Loucy (cell line): ENCODE results near the gene FBXW12.
"Not testable (repeated sequence)": the region's sequence is repeated elsewhere in the genome, so short reads cannot be mapped to it uniquely, and the experiment has no call there.

Experiments
- H2AFZ ChIP-seq: fragments of 200-600 bp; sonication (generic); 2 replicates; pipeline ENCODE4 v1.6.0; 2016; ENCODE audit warnings: antibody characterized with exemption, mild to moderate bottlenecking, low read length, moderate library complexity
- H3F3A ChIP-seq: fragments of 200-600 bp; 2 replicates; pipeline ENCODE4 v1.6.0; 2016; ENCODE audit warnings: antibody characterized with exemption, low read depth, mild to moderate bottlenecking
- H3K27me3 ChIP-seq: fragments of 200-600 bp; sonication (generic); 2 replicates; pipeline ENCODE4 v1.6.1; 2014; ENCODE audit warnings: low read length, mild to moderate bottlenecking; ENCODE audit not compliant: insufficient read depth, poor library complexity, severe bottlenecking
- H3K36me3 ChIP-seq: fragments of 200-600 bp; sonication (generic); 2 replicates; pipeline ENCODE4 v1.6.1; 2016; ENCODE audit warnings: low read length; ENCODE audit not compliant: insufficient read depth
- H3K4me1 ChIP-seq: fragments of 200-600 bp; sonication (generic); 2 replicates; pipeline ENCODE4 v1.5.1; 2014; ENCODE audit warnings: low read length, mild to moderate bottlenecking; ENCODE audit not compliant: insufficient read depth, poor library complexity, severe bottlenecking
- H3K4me2 ChIP-seq: fragments of 200-600 bp; sonication (generic); 2 replicates; pipeline ENCODE4 v1.6.0; 2014; ENCODE audit warnings: antibody characterized with exemption, low read length, low read depth, mild to moderate bottlenecking; ENCODE audit not compliant: poor library complexity, severe bottlenecking
- H3K4me3 ChIP-seq: fragments of 200-600 bp; sonication (generic); 2 replicates; pipeline ENCODE4 v1.5.1; 2014; ENCODE audit warnings: low read length, mild to moderate bottlenecking, mixed read lengths; ENCODE audit not compliant: poor library complexity, severe bottlenecking
- H3K79me2 ChIP-seq: fragments of 200-600 bp; sonication (generic); 2 replicates; pipeline ENCODE4 v1.6.1; 2014; ENCODE audit warnings: low read length; ENCODE audit not compliant: insufficient read depth
- H3K9ac ChIP-seq: fragments of 200-600 bp; sonication (generic); 2 replicates; pipeline ENCODE4 v1.6.0; 2014; ENCODE audit warnings: mild to moderate bottlenecking, low read depth, low read length, moderate library complexity; ENCODE audit not compliant: poor library complexity, severe bottlenecking
- H3K9me2 ChIP-seq: fragments of 200-600 bp; sonication (generic); replicated peaks from 2 replicates; pipeline ENCODE4 v1.6.1; 2016; ENCODE audit warnings: low read depth, low read length, mixed read lengths
- H3K9me3 ChIP-seq: fragments of 200-600 bp; sonication (generic); 2 replicates; pipeline ENCODE4 v1.6.1; 2014; ENCODE audit warnings: mild to moderate bottlenecking, antibody characterized with exemption, low read length, low read depth; ENCODE audit not compliant: insufficient read depth
- H4K20me1 ChIP-seq: fragments of 200-600 bp; sonication (generic); 2 replicates; pipeline ENCODE4 v1.6.0; 2014; ENCODE audit warnings: antibody characterized with exemption, low read length, mild to moderate bottlenecking; ENCODE audit not compliant: insufficient read depth, poor library complexity, severe bottlenecking
- CTCF ChIP-seq: fragments of 200-600 bp; sonication (generic); conservative IDR thresholded peaks from 2 replicates; pipeline ENCODE4 v1.5.1; 2014; ENCODE audit warnings: mild to moderate bottlenecking, antibody characterized with exemption, low read length
- EZH2phosphoT487 ChIP-seq: fragments of 200-600 bp; IDR thresholded peaks from 2 replicates; pipeline ENCODE4 v1.6.1; 2018; ENCODE audit warnings: antibody characterized with exemption, mild to moderate bottlenecking, moderate library complexity, borderline replicate concordance

Gene FBXW12

GRCh38 chr3:48371651-48372376 lies at the start of gene FBXW12:
Gene FBXW12, plus strand, starts transcription at chr3:48372219. Its CDS starts 549 bp downstream, at chr3:48372768.
- Histone ChIP-seq H4K20me1 (no peaks in the 10 kb centered on the region), H3K9ac (no peak within 1 kb of the TSS), H3K27me3 (no peaks in the 10 kb centered on the region), H3K4me1 (no peaks in the 10 kb centered on the region), H3K9me3 (no peaks in the 10 kb centered on the region), H2AFZ (no peak within 1 kb of the TSS), H3K4me3 (no peak within 1 kb of the TSS), H3K36me3 (no peaks in the 10 kb centered on the region), H3F3A (no peaks in the 10 kb centered on the region), H3K4me2 (no peak within 1 kb of the TSS), H3K79me2 (no peaks in the 10 kb centered on the region), H3K9me2 (no peaks in the 10 kb centered on the region)
- TF ChIP-seq CTCF (no peak), EZH2phosphoT487 (no peak)

- H3K36me3 ChIP-seq, H4K20me1 ChIP-seq, H3K9ac ChIP-seq, H3K27me3 ChIP-seq, H3K9me2 ChIP-seq, H3K79me2 ChIP-seq, H3K4me2 ChIP-seq, H3K9me3 ChIP-seq, H3K4me1 ChIP-seq, H3F3A ChIP-seq, H3K4me3 ChIP-seq, H2AFZ ChIP-seq: not testable (repeated sequence)
These were observed 40.1 kb upstream of the FBXW12 start for GRCh38 chr3:48331706-48332435.

DNA sequence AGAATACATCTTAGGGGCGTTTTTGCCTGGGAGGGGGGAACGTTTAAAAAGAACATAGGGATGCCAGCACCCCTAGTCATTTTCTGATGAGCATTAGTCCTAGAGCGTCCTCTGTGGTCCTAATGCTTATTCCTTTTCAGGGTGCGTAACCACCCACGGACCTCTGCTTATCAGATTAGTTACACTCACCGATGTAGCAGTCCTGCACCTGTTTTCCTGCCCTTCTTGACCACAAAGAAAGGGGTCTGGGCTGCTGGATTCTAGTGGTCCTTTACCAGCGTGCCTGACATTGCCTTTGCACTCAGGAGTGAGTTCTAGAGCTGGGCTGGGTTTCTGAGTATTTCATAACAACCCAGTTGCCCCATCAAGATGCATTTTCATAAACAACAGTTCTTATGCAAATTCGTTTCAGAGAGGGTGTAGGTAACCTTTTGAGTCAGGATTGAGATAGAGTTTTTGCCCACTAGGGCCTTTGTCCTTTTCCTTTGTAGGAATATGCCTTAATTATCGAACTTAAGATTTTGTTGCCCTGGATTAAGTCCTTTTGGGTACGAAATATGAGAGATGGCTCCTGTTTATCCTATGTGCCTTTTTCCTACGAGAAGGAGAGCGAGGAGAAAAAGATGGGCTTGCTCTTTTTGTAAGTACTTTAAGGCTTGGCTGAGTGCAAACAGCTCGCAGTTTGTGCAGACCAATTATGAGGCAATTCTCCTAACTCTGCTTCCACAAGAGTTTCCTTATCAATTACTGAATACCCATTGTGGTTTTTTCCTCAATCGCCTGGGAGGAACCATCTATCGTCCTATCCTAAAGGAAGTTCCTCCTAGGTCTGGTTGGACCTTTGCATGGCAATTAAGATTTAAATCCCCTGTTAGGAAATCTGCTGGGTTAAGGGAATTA lies 38.4 kb upstream of the FBXW12 start, which contains the start of gene SPINK8:
TSS of gene SPINK8 (minus strand) at position 316 of the 900 bp plus-strand sequence. CDS start 5,320 bp downstream, outside the sequence.
- H3K4me1 ChIP-seq, H3K79me2 ChIP-seq, H3K4me2 ChIP-seq, H3K9me3 ChIP-seq, H3K36me3 ChIP-seq, H3K9me2 ChIP-seq, H3K27me3 ChIP-seq, H3F3A ChIP-seq, H4K20me1 ChIP-seq, H3K9ac ChIP-seq, H2AFZ ChIP-seq, H3K4me3 ChIP-seq: not testable (repeated sequence)

- Histone ChIP-seq H2AFZ (no peak overlapping the region), H3K79me2 (no peaks in the 10 kb centered on the region), H3K9ac (no peak overlapping the region), H3K4me3 (no peak overlapping the region), H3K4me1 (no peaks in the 10 kb centered on the region), H3K9me2 (no peaks in the 10 kb centered on the region), H3K36me3 (no peaks in the 10 kb centered on the region), H3K4me2 (no peak overlapping the region), H4K20me1 (no peaks in the 10 kb centered on the region), H3K27me3 (no peaks in the 10 kb centered on the region), H3K9me3 (no peaks in the 10 kb centered on the region), H3F3A (no peaks in the 10 kb centered on the region)
- TF ChIP-seq EZH2phosphoT487 (no peak), CTCF (no peak)
These were observed 37.4 kb upstream of the FBXW12 start for GRCh38 chr3:48334605-48335004.

DNA sequence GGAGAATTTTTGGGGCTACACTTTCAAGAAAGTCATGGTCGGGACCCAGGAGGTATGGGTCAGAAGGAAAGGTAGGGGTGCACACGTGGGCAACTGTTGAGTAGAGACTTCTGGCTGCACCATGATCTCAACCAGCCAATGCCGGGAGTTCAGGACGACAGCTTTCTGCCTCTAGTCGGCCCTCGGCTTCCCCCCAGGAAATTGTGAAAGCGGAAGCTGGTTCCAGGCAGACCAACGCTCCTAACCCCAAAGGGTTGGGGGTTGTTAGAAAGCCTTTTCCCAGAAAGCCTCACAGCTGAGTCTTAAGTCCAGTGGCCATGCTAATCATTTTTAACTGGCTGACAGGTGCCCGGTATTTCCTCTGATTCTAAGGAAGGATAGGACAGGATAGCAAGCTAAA lies 36.7 kb upstream of the FBXW12 start:
- not testable (repeated sequence) for H2AFZ ChIP-seq, H3K9me2 ChIP-seq, H4K20me1 ChIP-seq, H3K4me1 ChIP-seq, H3K9me3 ChIP-seq, H3K27me3 ChIP-seq, H3K4me3 ChIP-seq, H3K36me3 ChIP-seq, H3K9ac ChIP-seq, H3F3A ChIP-seq, H3K79me2 ChIP-seq, H3K4me2 ChIP-seq
